Measurements from ENCODE around the gene RNASEL. TPM values are rescaled to one million over a fixed set of nuclear protein-coding genes. Genes with fewer than 3 reads are reported as not detected.

RNASEL gene
- total and polyA plus RNA-seq, 2 of the 4 experiments (the other 2 are of a cell fraction): 2.5 to 6.5 TPM

- H4K20me1 ChIP-seq (ENCODE audit: insufficient read depth, low read length): no peaks in the 10 kb centered on the region
- in situ Hi-C loops (cut with MboI; ENCODE audit: low sequenced_read_pairs) (no loop called here), dilution Hi-C loops (cut with HindIII; ENCODE audit: low sequenced_read_pairs, unreplicated experiment) (no loop called here), intact Hi-C loops (cut with micrococcal nuclease) (no loop called here)
- no peak overlapping the region for H3K14ac ChIP-seq (replicated peaks; ENCODE audit: low read depth, low read length)
- H3K4me1 ChIP-seq (ENCODE audit: control insufficient read depth, insufficient read depth, low read length): no peaks in the 10 kb centered on the region
- CTCF ChIA-PET: no interaction called here
- H3K9me1 ChIP-seq (ENCODE audit: insufficient read depth, low read length): no peaks in the 10 kb centered on the region
- no peak overlapping the region for H3K4me2 ChIP-seq (ENCODE audit: low read depth, low read length)
- H3K4me3 ChIP-seq (ENCODE audit: insufficient read depth, low read depth, low read length): no peak overlapping the region
- H2BK5ac ChIP-seq (ENCODE audit: low read depth, low read length, poor library complexity, severe bottlenecking): no peak overlapping the region
- no peak overlapping the region for H3K23ac ChIP-seq (ENCODE audit: low read depth, low read length)
- no peak overlapping the region for H4K91ac ChIP-seq (ENCODE audit: insufficient read depth, low read depth, low read length)
- ATAC-seq (ENCODE audit: low read depth) (no peak), DNase-seq (no peak)
- no peak overlapping the region for H4K8ac ChIP-seq (ENCODE audit: low read depth in 2 of 2, low read length in 2 of 2)
- H2BK20ac ChIP-seq (ENCODE audit: low read depth, low read length): no peak overlapping the region
- no peak overlapping the region for H3K27ac ChIP-seq (ENCODE audit: insufficient read depth, low read length)
- H3K9me3 ChIP-seq (ENCODE audit: control insufficient read depth, insufficient read depth, low read length): no peaks in the 10 kb centered on the region
- TF ChIP-seq, protein P1, sequence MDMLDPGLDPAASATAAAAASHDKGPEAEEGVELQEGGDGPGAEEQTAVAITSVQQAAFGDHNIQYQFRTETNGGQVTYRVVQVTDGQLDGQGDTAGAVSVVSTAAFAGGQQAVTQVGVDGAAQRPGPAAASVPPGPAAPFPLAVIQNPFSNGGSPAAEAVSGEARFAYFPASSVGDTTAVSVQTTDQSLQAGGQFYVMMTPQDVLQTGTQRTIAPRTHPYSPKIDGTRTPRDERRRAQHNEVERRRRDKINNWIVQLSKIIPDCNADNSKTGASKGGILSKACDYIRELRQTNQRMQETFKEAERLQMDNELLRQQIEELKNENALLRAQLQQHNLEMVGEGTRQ (IDR thresholded peaks at IDR 0.05; ENCODE audit: low read depth, low read length): no peak
- TF ChIP-seq CHD1 (IDR thresholded peaks at IDR 0.05; ENCODE audit: low read depth, low read length): no peak
- no peak for TF ChIP-seq RAD21 (IDR thresholded peaks at IDR 0.05; ENCODE audit: low read length)
- no peak for TF ChIP-seq SMC3 (IDR thresholded peaks at IDR 0.05; ENCODE audit: low read depth, low read length)
- TF ChIP-seq POLR2A (IDR thresholded peaks at IDR 0.05; ENCODE audit: low read depth, low read length): no peak
- TF ChIP-seq NFE2L2 (IDR thresholded peaks at IDR 0.05; ENCODE audit: low read depth, low read length): no peak
- TF ChIP-seq MAFK (IDR thresholded peaks at IDR 0.05; ENCODE audit: low read depth, low read length): no peak
- no peak for TF ChIP-seq RFX5 (IDR thresholded peaks at IDR 0.05; ENCODE audit: low read depth, low read length)
- TF ChIP-seq CTCF (conservative IDR thresholded peaks at IDR 0.05; ENCODE audit: low read depth, low read length): no peak
- TF ChIP-seq FOS (IDR thresholded peaks at IDR 0.05; ENCODE audit: low read depth, low read length): no peak
- TF ChIP-seq MAZ (IDR thresholded peaks at IDR 0.05; ENCODE audit: borderline replicate concordance, low read depth, low read length): no peak
- TF ChIP-seq, protein P2, sequence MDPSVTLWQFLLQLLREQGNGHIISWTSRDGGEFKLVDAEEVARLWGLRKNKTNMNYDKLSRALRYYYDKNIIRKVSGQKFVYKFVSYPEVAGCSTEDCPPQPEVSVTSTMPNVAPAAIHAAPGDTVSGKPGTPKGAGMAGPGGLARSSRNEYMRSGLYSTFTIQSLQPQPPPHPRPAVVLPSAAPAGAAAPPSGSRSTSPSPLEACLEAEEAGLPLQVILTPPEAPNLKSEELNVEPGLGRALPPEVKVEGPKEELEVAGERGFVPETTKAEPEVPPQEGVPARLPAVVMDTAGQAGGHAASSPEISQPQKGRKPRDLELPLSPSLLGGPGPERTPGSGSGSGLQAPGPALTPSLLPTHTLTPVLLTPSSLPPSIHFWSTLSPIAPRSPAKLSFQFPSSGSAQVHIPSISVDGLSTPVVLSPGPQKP (IDR thresholded peaks at IDR 0.05; ENCODE audit: borderline replicate concordance, low read depth, low read length): no peak
- no peak for TF ChIP-seq BHLHE40 (IDR thresholded peaks at IDR 0.05; ENCODE audit: low read depth, low read length)
- TF ChIP-seq CEBPB (IDR thresholded peaks at IDR 0.05; ENCODE audit: low read depth, low read length): no peak
- no peak for TF ChIP-seq RCOR1 (IDR thresholded peaks at IDR 0.05; ENCODE audit: insufficient replicate concordance, low read length)
- no peak for TF ChIP-seq MXI1 (IDR thresholded peaks at IDR 0.05; ENCODE audit: borderline replicate concordance, low read depth, low read length)
- no peak overlapping the region for H3K18ac ChIP-seq (ENCODE audit: low read depth, low read length)
- no peak overlapping the region for H2AK5ac ChIP-seq (ENCODE audit: low read depth, low read length)
- no TSS peak for BruUV-seq (replicated peaks)
- H3K56ac ChIP-seq (ENCODE audit: extremely low read depth, insufficient read depth, low read length): no peak overlapping the region
- peaks cover 5% of the 10 kb centered on the region for H3K27me3 ChIP-seq (ENCODE audit: control insufficient read depth, insufficient read depth, low read length)
- no peak overlapping the region for H2BK120ac ChIP-seq (ENCODE audit: low read depth, low read length)
- POLR2A ChIA-PET (ENCODE audit: unreplicated experiment): no interaction called here
- H2AK9ac ChIP-seq (replicated peaks; ENCODE audit: low read depth, low read length, poor library complexity): no peak overlapping the region
- H3K79me1 ChIP-seq (ENCODE audit: low read depth in 1 of 2, low read length in 2 of 2): no peaks in the 10 kb centered on the region
- no peak overlapping the region for H2AFZ ChIP-seq (replicated peaks; ENCODE audit: low read length, poor library complexity)
- no peak overlapping the region for H3K9ac ChIP-seq (ENCODE audit: low read depth, low read length)
- no CpG with 5 or more reads among the region's 4 CpGs for WGBS, 2 experiments (ENCODE audit: extremely low coverage in 2 of 2, insufficient read length in 1 of 2)
- no peak overlapping the region for H4K5ac ChIP-seq (ENCODE audit: low read depth, low read length)
- no peak overlapping the region for H2BK15ac ChIP-seq (ENCODE audit: low read depth, low read length)
- H3K36me3 ChIP-seq (ENCODE audit: control insufficient read depth, insufficient read depth, low read length): no peaks in the 10 kb centered on the region
- no peak overlapping the region for H3K4ac ChIP-seq (ENCODE audit: low read depth, low read length)
Observed at GRCh38 chr1:182561456-182561855, 27.6 kb downstream of the RNASEL start.
